Measurements from ENCODE around the gene CCL26.
"Not testable (repeated sequence)": the region's sequence is repeated elsewhere in the genome, so short reads cannot be mapped to it uniquely, and the experiment has no call there.

The CCL26 gene

DNA sequence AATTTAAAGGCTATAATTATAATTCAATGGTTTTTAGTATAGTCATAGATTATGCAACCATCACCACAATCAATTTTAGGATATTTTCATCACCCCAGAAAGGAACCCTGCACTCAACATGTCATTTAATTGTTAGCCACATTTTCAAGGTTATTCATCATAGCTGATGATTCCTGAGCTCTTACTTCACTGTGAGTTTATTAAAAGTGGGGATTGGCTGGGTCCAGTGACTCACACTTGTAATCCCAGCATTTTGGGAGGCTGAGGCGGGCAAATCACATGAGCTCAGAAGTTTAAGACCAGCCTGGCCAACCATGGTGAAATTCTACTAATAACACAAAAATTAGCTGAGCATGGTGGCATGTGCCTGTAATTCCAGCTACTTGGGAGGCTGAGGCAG lies 787 bp downstream of the CCL26 start:
- DNase-seq (ENCODE audit: extremely low read depth, low read depth), result no peak
- TF ChIP-seq, protein P1, sequence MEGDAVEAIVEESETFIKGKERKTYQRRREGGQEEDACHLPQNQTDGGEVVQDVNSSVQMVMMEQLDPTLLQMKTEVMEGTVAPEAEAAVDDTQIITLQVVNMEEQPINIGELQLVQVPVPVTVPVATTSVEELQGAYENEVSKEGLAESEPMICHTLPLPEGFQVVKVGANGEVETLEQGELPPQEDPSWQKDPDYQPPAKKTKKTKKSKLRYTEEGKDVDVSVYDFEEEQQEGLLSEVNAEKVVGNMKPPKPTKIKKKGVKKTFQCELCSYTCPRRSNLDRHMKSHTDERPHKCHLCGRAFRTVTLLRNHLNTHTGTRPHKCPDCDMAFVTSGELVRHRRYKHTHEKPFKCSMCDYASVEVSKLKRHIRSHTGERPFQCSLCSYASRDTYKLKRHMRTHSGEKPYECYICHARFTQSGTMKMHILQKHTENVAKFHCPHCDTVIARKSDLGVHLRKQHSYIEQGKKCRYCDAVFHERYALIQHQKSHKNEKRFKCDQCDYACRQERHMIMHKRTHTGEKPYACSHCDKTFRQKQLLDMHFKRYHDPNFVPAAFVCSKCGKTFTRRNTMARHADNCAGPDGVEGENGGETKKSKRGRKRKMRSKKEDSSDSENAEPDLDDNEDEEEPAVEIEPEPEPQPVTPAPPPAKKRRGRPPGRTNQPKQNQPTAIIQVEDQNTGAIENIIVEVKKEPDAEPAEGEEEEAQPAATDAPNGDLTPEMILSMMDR (IDR thresholded peaks at IDR 0.05; ENCODE audit: low read depth, low read length, missing control alignments), result no peak

DNA sequence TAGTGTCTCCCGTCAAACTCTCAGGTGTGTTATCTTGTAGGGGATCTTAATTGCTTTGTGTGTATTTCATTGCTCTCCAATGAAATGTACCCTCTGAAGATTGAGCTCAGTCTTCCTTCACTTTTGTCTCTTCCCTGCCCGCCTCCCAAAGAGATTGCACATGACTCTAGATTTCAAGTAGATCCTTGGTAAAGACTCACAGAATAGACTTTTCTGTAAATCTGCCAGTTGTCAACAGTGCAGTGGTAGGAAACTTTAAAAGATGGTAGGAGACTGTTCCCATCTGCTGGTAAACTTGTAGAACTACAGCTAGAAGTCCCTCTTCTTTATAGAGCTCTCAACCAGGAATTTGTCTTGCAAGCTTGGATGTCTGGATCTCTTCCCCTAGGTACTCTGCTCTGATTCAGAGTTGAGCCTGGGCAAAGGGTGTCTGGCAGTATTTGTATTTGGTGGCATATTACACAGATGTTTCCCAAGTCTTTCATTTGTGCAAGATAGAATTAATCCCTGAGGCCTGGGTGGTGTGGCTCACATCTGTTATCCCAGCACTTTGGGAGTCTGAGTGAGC lies 9.6 kb downstream of the CCL26 start:
- no peak for DNase-seq (ENCODE audit: extremely low read depth, low read depth)
- TF ChIP-seq, protein P1 (IDR thresholded peaks at IDR 0.05; ENCODE audit: low read depth, low read length, missing control alignments), result peak; percentile 62

More for the DNA sequence above, 787 bp downstream of the CCL26 start:
- H3K4me3 ChIP-seq (replicated peaks; ENCODE audit: low read depth, low read length), result no peak overlapping the region

DNA sequence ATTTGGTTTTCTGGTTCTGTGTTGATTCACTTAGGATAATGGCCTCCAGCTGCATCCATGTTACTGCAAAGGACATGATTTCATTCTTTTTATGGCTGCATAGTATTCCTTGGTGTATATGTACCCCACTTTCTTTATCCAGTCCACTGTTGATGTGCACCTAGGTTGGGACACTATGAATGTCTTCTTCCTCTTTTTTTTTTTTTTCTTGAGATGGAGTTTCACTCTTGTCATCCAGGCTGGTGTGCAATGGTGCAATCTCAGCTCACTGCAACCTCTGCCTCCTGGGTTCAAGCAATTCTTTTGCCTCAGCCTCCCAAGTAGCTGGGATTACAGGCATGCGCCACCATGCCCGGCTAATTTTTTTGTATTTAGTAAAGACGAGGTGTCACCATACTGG lies 10.2 kb downstream of the CCL26 start:
- DNase-seq (ENCODE audit: extremely low read depth, low read depth); H3K4me3 ChIP-seq (replicated peaks; ENCODE audit: low read depth, low read length): not testable (repeated sequence)

More for the DNA sequence above, 9.6 kb downstream of the CCL26 start:
- H3K4me3 ChIP-seq (replicated peaks; ENCODE audit: low read depth, low read length), result no peak overlapping the region

DNA sequence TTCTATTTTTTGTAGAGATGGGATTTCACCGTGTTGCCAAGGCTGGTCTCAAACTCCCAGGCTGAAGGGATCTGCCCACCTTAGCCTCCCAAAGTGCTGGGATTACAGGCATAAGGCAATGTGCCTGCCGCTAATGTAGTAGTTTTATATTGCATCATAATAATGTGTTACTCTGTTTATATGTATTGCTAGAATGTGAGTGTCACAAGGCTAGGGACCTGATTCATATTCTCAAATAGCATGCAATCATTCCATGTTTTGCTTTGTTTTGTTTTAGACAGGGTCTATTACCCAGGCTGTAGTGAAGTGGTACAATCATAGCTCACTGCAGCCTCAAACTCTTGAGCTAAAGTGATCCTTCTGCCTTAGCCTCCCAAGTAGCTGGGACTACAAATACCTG lies 13.5 kb downstream of the CCL26 start:
- H3K4me3 ChIP-seq (replicated peaks; ENCODE audit: low read depth, low read length), result no peak overlapping the region
- TF ChIP-seq, protein P1 (IDR thresholded peaks at IDR 0.05; ENCODE audit: low read depth, low read length, missing control alignments), result no peak
- DNase-seq (ENCODE audit: extremely low read depth, low read depth), result no peak

DNA sequence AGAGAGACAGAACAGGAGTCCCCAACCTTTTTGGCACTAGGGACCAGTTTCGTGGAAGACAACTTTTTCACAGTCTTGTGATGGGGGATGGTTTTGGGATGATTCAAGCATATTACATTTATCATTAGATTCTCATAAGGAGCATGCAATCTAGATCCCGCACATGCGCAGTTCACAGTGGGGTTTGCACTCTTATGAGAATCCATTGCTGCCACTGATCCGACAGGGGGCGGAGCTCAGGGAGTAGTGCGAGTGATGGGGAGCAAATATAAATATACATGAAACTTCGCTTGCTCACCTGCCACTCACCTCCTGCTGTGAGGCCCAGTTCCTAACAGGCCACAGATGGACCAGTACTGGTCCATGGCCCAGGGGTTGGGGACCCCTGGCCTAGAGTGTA lies 14.2 kb downstream of the CCL26 start:
- TF ChIP-seq, protein P1 (IDR thresholded peaks at IDR 0.05; ENCODE audit: low read depth, low read length, missing control alignments), result no peak
- no peak overlapping the region for H3K4me3 ChIP-seq (replicated peaks; ENCODE audit: low read depth, low read length)
- DNase-seq (ENCODE audit: extremely low read depth, low read depth), result no peak

DNA sequence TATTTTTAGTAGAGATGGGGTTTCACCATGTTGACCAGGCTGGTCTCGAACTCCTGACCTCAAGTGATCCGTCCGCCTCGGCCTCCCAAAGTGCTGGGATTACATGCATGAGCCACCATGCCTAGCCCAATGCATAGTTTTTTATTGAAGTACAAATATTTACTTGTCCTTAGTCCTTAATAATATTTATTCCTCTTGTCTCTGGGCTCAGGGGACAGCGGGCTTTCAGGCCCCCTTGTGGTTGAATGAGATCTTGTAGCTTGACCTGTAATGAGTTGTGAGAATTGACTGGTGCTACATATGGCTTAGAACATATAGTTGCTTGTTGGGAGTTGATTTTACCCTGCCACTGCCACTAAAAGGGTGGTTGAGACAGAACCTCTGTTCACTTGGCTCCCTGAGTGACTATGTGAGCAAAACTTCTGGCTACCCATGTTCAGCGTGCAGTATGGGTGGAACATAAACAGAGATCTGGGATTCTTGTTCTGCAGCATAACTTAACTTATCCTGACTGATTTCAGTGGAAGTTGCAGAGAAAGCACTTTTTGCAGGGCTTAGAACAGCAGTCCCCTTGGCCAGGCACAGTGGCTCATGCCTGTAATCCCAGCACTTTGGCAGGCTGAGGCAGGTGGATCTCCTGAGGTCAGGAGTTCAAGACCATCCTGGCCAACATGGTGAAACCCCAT lies 14.9 kb downstream of the CCL26 start:
- TF ChIP-seq, protein P1 (IDR thresholded peaks at IDR 0.05; ENCODE audit: low read depth, low read length, missing control alignments), result peak; percentile 47
- DNase-seq (ENCODE audit: extremely low read depth, low read depth), result no peak
- no peak overlapping the region for H3K4me3 ChIP-seq (replicated peaks; ENCODE audit: low read depth, low read length)

DNA sequence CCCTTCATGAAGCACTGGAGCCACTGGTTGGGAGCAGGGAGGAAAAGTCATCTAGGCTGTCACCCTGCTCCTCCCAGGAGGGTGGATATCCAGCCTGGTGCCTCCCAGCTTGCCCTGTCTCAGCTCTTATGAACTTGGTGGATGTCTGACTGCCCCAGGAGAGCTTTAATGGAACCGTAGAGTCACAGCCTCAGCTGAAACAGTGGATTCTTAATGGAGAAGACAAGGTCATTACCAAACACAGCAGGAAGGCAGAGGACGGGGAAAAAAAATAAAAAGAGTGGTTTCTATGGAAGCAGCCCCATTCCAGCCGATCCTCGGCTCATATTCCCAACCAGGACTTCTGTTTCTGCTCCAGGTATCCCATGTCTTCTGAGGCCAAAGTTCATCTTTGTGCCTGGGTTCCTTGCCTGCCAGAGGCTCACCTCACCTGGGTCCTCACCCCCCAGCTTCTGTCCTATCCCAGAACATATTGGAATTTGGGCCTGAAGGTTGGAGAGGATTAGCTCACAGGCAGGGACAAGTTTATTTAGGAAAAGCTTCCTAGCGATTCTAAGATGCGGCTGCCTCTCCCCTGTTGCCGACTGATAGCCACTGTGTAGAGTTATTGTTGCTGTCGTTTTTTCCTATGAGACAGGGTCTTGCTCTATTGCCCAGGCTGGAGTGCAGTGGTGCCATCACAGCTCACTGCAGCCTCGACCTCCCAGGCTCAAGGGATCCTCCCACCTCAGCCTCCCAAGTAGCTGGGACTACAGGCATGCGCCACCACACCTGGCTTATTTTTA lies 15.6 kb downstream of the CCL26 start:
- H3K4me3 ChIP-seq (replicated peaks; ENCODE audit: low read depth, low read length), result no peak overlapping the region
- TF ChIP-seq, protein P1 (IDR thresholded peaks at IDR 0.05; ENCODE audit: low read depth, low read length, missing control alignments), result no peak
- no peak for DNase-seq (ENCODE audit: extremely low read depth, low read depth)

Data from HFF-Myc (cell line).